ENCODE data around the gene EEFSEC. TPM values are rescaled to one million over a fixed set of nuclear protein-coding genes. Genes with fewer than 3 reads are reported as not detected.

The EEFSEC gene
- polyA plus RNA-seq, 1 experiment: 16.3 TPM

GRCh38 chr3:128307029-128307633 lies 153.8 kb downstream of the EEFSEC start:
- Histone ChIP-seq H3K4me3 (ENCODE audit: low read depth, low read length) (no peak overlapping the region), H3K27me3 (ENCODE audit: control insufficient read depth, insufficient read depth, low read length) (no peaks in the 10 kb centered on the region), H3K36me3 (ENCODE audit: control insufficient read depth, insufficient read depth, low read length) (no peaks in the 10 kb centered on the region)
- CTCF ChIA-PET: interaction anchor here (0.8 to 2.4 kb wide), 4 partner anchors 9 to 128 kb away, joined by 3 to 10 read pairs (median 6); no protein-coding TSS in a partner anchor
- POLR2A ChIA-PET: no interaction called here
- no peak for TF ChIP-seq CTCF (IDR thresholded peaks at IDR 0.05; ENCODE audit: insufficient read depth, low read depth, low read length)
- no peak for DNase-seq (ENCODE audit: low read depth)

DNA sequence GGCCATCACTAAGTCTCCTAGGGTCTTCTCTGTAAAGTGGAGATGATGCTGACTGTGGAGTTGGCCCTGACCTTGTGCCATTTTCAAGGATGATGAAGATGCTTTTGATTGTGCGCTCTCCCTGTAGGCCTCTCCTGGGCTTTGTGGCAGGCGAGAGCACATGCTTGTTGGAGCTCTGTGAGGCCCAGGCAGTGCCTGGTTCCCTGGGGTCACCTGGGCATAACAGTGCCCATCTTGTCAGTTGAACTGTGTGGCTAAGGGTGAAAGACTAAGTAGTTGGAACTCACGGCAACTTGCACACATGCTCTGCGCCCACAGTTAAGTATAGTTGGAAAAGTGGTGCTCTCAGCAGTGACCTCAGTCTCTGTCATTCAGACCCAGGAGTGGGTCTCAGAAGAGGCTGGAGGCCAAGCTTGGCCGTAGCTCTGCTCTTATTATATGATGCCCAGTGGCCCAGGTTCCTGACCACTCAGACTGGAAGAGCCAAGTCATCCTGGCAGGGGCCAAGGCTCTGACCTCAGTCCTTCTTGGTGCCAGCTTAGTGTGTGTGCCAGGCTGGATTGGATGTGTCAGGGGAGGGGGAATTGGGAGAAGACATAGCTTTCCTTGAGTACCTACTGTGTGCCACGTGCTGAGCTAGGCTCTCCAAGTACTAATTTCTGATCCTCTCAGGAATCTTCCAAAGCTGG lies 154.6 kb downstream of the EEFSEC start:
- Histone ChIP-seq H3K27me3 (ENCODE audit: control insufficient read depth, insufficient read depth, low read length) (no peaks in the 10 kb centered on the region), H3K4me3 (ENCODE audit: low read depth, low read length) (no peak overlapping the region), H3K36me3 (ENCODE audit: control insufficient read depth, insufficient read depth, low read length) (no peaks in the 10 kb centered on the region)
- no peak for DNase-seq (ENCODE audit: low read depth)
- no peak for TF ChIP-seq CTCF (IDR thresholded peaks at IDR 0.05; ENCODE audit: insufficient read depth, low read depth, low read length)
- POLR2A ChIA-PET: no interaction called here
- CTCF ChIA-PET: interaction anchor here (1.8 to 2.4 kb wide), 3 partner anchors 10 to 15 kb away, joined by 6 to 10 read pairs (median 6); no protein-coding TSS in a partner anchor

DNA sequence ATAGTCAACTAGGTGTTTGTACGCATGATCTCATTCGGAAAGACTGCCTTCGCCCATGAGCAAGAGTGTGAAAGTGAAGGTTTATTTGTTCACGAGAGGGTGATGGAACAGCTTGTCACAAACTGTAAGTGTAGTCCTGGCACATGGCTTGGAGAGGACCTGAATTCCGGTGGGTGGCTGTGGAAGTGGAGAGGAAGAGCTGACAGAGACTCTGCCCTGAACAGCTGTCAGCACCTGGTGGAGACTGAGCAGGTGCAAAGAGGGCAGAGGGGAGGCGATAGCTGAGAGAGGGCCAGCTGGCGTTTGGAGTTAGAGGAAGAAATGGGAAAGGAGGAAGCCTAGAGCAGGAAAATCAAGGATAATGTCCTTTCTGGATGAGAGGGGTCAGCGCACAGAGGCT lies 155.7 kb downstream of the EEFSEC start:
- Histone ChIP-seq H3K36me3 (ENCODE audit: control insufficient read depth, insufficient read depth, low read length) (no peaks in the 10 kb centered on the region), H3K4me3 (ENCODE audit: low read depth, low read length) (no peak overlapping the region), H3K27me3 (ENCODE audit: control insufficient read depth, insufficient read depth, low read length) (no peaks in the 10 kb centered on the region)
- DNase-seq (ENCODE audit: low read depth): no peak
- ChIA-PET CTCF (no interaction called here), POLR2A (no interaction called here)
- no peak for TF ChIP-seq CTCF (IDR thresholded peaks at IDR 0.05; ENCODE audit: insufficient read depth, low read depth, low read length)

GRCh38 chr3:128310286-128311058 lies 157.2 kb downstream of the EEFSEC start:
- no peak for TF ChIP-seq CTCF (IDR thresholded peaks at IDR 0.05; ENCODE audit: insufficient read depth, low read depth, low read length)
- Histone ChIP-seq H3K4me3 (ENCODE audit: low read depth, low read length) (no peak overlapping the region), H3K27me3 (ENCODE audit: control insufficient read depth, insufficient read depth, low read length) (no peaks in the 10 kb centered on the region), H3K36me3 (ENCODE audit: control insufficient read depth, insufficient read depth, low read length) (no peaks in the 10 kb centered on the region)
- ChIA-PET POLR2A (no interaction called here), CTCF (no interaction called here)
- DNase-seq (ENCODE audit: low read depth): no peak

DNA sequence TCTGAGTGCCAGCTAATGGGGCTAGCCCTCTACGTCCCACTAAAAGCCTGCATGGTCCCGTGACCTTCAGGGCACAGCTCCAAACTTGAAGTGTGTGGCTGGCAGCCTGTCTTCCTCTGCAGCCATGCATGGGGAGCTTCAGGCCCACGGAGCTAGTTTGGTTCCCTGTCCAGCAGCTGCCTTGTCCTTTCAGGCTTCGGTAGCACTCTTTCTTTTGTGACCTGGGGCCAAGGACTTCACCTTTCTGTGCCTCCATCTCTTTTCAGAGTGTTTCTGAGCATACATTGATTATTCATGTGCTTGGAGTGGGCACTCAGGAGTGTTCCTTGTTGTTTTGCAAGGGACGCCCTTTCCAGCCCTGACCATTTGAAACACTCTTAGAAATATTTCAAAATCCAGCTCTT lies 158.2 kb downstream of the EEFSEC start:
- Histone ChIP-seq H3K36me3 (ENCODE audit: control insufficient read depth, insufficient read depth, low read length) (no peaks in the 10 kb centered on the region), H3K4me3 (ENCODE audit: low read depth, low read length) (no peak overlapping the region), H3K27me3 (ENCODE audit: control insufficient read depth, insufficient read depth, low read length) (no peaks in the 10 kb centered on the region)
- TF ChIP-seq CTCF (IDR thresholded peaks at IDR 0.05; ENCODE audit: insufficient read depth, low read depth, low read length): no peak
- ChIA-PET POLR2A (no interaction called here), CTCF (interaction anchor here (0.5 to 1.5 kb wide), 4 partner anchors 9 to 216 kb away, joined by 3 read pairs; no protein-coding TSS in a partner anchor)
- DNase-seq (ENCODE audit: low read depth): no peak

Measured in BJ (cell line).